NOMO-1 (cell line): Measurements from ENCODE around the gene GABARAP.
A peak's percentile ranks its signal among the peaks of the same experiment; 100 is the strongest.

Experiments
- DNase-seq, 2 experiments: peaks; one replicate each; lab custom pipeline; 2025; ENCODE audit not compliant: unreplicated experiment in 2 of 2; lab: John Stamatoyannopoulos, UW

The GABARAP gene

GRCh38 chr17:7223375-7223774 lies 18.9 kb downstream of the GABARAP start:
- no peak for DNase-seq

GRCh38 chr17:7222972-7223292 lies 19.3 kb downstream of the GABARAP start:
- DNase-seq, result no peak

GRCh38 chr17:7222093-7222971 lies 19.9 kb downstream of the GABARAP start:
- DNase-seq, result no peak

GRCh38 chr17:7221278-7222092 lies 20.8 kb downstream of the GABARAP start:
- DNase-seq, result no peak

- peak; percentile 53 to 71 for DNase-seq
These were observed 21.5 kb downstream of the GABARAP start for GRCh38 chr17:7220593-7221277.

- DNase-seq, result peak; percentile 72 to 79
These were observed 22.2 kb downstream of the GABARAP start, which contains the start of the genes ACADVL and DLG4 for GRCh38 chr17:7219812-7220592. Gene ACADVL, plus strand, starts transcription at chr17:7219938. Its CDS starts 47 bp downstream, at chr17:7219985. Gene DLG4, minus strand, starts transcription at chr17:7219836.

GRCh38 chr17:7219229-7219811 lies 22.9 kb downstream of the GABARAP start:
- DNase-seq, result no peak

GRCh38 chr17:7218758-7219157 lies 23.5 kb downstream of the GABARAP start:
- DNase-seq, result no peak

- DNase-seq, result no peak
These were observed 24.1 kb downstream of the GABARAP start for GRCh38 chr17:7218166-7218565.

GRCh38 chr17:7217113-7217987 lies 24.9 kb downstream of the GABARAP start:
- peak; percentile 56 for DNase-seq

GRCh38 chr17:7216242-7217112 lies 25.8 kb downstream of the GABARAP start:
- no peak for DNase-seq

- no peak for DNase-seq
These were observed 26.5 kb downstream of the GABARAP start for GRCh38 chr17:7215652-7216180.

GRCh38 chr17:7215136-7215638 lies 27.1 kb downstream of the GABARAP start:
- no peak for DNase-seq

GRCh38 chr17:7214300-7215135 lies 27.7 kb downstream of the GABARAP start:
- DNase-seq, result peak; percentile 95 to 98

GRCh38 chr17:7213895-7214299 lies 28.4 kb downstream of the GABARAP start:
- DNase-seq, result peak; percentile 59 to 72

GRCh38 chr17:7211491-7212273 lies 30.6 kb downstream of the GABARAP start:
- DNase-seq, result no peak
